ENCODE measurements around the gene MRPL11.
"Not testable (repeated sequence)": the region's sequence is repeated elsewhere in the genome, so short reads cannot be mapped to it uniquely, and the experiment has no call there.

The MRPL11 gene

DNA sequence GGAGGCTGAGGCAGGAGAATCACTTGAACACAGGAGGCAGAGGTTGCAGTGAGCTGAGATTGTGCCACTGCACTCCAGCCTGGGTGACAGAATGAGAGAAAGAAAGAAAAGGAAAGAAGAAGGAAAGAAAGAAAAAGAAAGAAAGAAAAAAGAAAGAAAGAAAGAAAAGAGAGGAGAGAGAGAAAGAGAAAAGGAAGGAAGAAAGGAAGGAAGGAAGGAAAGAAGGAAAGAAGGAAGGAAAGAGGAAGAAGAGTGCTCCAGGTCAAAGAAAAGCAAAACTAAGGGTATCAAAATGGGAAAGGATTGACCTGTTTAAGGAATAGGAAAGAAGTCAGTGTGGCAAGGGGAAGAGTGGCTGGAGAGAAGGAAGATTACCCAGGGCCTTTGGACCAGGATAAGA lies 7.4 kb downstream of the MRPL11 start:
- not testable (repeated sequence) for DNase-seq (ENCODE audit: low read depth)

- DNase-seq (ENCODE audit: low read depth): no peak
Observed at GRCh38 chr11:66429983-66430602, 8.6 kb downstream of the MRPL11 start.

- no peak for DNase-seq (ENCODE audit: low read depth)
Observed at GRCh38 chr11:66428933-66429332, 9.7 kb downstream of the MRPL11 start.

DNA sequence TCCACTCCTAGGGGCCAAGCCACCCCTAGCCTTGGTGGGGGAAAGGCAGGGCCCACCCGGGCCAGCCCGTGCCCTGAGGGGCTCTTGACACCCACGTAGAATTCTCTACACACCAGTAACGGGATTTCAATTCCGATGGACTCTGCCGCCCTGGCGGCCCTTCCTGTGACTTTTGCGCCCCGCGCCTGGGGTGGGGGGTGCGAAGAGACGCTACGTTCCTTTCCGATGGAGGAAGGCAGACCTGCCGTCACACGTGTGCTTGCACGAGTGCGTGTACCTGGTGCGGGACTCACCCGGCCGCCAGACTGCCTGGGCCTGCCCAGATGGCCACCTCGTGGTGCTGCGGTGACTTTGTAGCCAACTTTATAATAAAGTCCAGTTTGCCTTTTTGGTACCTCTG lies 12.3 kb downstream of the MRPL11 start:
- no peak for DNase-seq (ENCODE audit: low read depth)

DNA sequence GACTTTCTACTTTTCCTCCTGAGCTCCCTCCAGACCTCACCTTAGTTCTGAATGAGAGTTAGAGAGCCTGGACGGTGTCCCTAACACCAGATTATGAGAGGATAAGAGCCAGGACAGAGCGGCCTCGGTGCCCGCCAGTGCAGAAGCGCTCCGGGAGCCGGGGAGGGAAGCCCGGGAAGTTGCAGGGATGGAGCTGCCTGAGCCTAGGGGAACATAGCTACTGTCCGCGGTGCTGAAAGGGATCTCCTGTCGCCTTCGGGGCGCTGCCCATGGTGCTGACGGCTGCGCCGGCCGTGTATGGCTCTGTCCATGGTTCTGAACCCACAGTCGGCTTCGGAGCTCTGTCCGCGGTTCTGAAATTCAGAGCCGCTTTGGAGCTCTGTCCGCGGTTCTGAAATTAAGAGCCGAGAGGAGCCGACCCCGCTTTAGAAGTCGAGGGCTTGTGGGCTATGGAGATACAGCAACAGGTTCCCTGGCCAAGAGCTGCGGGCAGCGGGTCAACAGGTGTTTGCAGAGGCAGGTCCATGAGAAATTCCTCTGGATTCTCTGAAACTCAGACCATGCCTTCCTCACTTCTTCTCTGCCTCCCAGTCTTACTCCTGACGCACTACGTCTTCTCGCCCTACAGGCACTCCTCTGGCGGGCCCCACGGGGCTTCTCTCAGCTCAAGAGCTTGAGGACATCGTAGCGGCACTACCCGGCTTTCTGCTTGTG lies 17.0 kb downstream of the MRPL11 start:
- peak; percentile 73 for DNase-seq (ENCODE audit: low read depth)

- DNase-seq (ENCODE audit: low read depth): no peak
Observed at GRCh38 chr11:66420671-66421476, 17.8 kb downstream of the MRPL11 start, which contains the start of gene NPAS4. Gene NPAS4 (plus strand): TSS chr11:66421035. CDS start chr11:66421180, 145 bp downstream.

- no peak for DNase-seq (ENCODE audit: low read depth)
Observed at GRCh38 chr11:66419825-66420224, 18.8 kb downstream of the MRPL11 start.

DNA sequence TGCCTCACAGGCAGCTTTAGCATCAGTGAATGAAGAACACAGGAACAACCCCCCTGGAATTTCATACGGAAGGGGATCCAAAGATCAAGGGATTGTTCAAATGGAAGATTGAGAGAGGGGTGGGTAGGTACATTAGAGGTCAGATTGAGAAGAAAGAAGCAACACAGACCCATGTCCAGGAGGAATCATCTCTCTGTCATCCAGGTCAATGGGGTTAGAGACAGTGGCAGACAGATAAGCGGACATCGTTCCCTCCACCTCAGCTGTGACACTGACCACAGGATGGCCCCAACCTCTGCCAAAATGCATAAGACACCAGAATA lies 19.7 kb downstream of the MRPL11 start:
- DNase-seq (ENCODE audit: low read depth): no peak

- peak; percentile 91 for DNase-seq (ENCODE audit: low read depth)
Observed at GRCh38 chr11:66418168-66418985, 20.3 kb downstream of the MRPL11 start.

DNA sequence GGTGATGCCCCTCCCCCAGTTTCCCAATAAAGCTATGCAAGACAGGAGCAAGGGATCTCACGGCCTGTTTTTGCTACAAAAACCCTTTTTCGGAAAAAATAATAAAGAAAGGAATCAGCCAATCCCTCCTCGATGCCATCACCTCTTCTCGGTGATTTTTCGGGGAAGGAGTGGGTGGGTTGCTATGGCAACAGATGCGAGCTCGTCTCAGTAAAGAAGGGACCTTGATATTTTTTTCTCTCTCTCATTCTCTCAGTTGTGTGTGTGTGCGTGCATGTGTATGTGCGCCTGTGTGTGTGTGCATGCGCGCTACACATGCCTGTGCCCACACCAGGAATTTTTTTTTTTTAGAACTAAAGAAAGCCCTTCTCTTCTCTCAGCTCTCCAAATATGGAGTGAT lies 21.6 kb downstream of the MRPL11 start:
- no peak for DNase-seq (ENCODE audit: low read depth)

DNA sequence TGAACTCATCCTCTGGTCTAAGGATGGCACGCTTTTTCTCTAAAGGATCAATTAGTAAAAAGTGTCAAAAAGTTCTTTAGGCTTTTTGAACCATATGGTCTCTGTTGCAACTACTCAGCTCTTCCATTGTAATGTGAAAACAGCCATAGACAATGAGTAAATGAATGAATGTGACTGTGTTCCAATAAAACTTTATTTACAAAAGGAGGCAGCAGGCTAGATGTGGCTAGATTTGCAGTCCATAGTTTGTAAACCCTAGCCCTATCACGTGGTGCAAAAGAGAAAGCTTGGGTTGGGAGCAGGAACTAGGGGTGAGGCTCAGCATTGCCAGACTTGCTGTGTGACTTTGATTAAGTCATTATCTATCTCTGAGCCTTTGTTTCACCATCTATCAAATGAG lies 23.2 kb downstream of the MRPL11 start:
- DNase-seq (ENCODE audit: low read depth): no peak

- no peak for DNase-seq (ENCODE audit: low read depth)
Observed at GRCh38 chr11:66414120-66414934, 24.3 kb downstream of the MRPL11 start.

GRCh38 chr11:66413167-66413566 lies 25.5 kb downstream of the MRPL11 start:
- DNase-seq (ENCODE audit: low read depth): no peak

DNA sequence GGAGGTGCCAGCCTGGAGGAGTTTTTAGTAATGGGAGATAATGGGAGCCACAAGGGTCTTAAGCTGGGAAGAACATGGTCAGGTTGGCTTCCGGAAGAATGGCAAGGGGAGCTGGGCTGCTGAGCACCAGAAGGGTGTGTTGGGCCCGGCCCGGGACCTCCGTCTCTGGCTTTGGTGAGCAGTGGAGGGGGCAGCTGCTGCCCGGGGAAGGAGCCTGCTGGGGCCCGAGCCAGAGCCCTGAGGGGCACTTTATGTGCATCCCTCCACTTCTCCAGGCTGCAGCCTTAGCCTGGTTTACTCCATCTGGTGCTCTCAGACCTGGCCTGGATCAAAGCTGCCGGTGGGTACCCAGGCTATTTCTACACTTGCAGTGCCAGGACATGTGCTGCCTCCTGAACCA lies 26.5 kb downstream of the MRPL11 start:
- no peak for DNase-seq (ENCODE audit: low read depth)

- DNase-seq (ENCODE audit: low read depth): no peak
Observed at GRCh38 chr11:66411323-66411722, 27.3 kb downstream of the MRPL11 start.

DNA sequence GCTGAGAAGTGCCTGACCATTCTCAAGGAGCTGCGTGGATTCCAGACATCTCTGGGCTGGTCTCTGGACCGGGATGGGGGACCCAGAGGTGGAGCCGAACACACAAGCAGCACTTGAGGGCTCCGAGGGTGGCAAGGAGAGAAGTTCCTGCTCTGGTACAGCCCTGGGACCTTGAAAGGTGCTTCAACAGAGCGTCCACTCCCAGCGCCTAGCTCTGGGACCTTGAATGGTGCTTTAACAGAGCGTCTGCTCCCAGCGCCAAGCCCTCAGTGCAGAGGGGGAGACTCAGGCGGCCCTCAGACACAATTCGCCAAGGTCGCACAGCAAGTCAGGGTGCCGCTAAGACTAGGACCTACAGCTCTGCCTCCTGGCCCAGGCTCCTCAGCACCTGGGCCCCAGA lies 28.5 kb downstream of the MRPL11 start:
- no peak for DNase-seq (ENCODE audit: low read depth)

DNA sequence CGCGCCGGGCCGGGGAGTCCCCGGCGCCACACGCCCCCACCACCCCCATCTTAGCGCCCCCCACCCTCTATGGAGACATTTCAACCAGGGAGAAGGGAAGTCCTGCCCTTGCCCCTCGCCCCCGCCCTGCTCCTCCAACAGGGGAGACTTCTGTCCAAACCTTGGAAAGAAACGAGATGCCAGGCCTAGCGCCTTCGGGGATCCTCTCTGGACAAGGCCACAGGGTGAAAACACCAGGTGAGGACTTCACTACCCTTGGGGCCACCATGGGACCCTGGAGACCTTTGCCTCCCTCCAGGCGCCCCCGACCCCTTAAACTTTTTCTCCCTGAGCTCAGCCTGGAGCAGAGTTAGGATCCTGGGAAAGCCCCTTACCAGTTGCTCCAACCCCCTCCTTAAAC lies 29.4 kb downstream of the MRPL11 start:
- DNase-seq (ENCODE audit: low read depth): no peak

- DNase-seq (ENCODE audit: low read depth): peak; percentile 79
Observed at GRCh38 chr11:66408488-66409214, 30.0 kb downstream of the MRPL11 start.

DNA sequence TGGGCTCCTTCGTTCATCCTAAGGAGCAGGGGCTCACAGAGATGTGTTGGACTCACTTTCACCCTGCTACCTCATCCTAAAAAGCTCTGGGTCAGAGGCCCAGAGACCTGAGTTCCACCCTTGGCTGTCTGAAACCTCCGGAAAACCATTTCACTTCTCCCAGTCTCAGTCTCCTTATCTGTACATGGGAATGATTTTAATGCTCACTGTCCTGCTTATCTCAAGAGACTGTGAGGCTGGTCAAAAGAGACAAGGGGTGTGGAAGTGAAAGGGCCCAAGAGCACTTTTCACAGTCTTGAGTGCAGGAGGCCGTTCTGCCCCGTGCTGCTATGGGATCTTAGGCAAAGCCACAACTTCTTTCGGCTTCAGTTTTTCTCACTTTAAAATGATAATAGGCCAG lies 31.0 kb downstream of the MRPL11 start:
- no peak for DNase-seq (ENCODE audit: low read depth)

DNA sequence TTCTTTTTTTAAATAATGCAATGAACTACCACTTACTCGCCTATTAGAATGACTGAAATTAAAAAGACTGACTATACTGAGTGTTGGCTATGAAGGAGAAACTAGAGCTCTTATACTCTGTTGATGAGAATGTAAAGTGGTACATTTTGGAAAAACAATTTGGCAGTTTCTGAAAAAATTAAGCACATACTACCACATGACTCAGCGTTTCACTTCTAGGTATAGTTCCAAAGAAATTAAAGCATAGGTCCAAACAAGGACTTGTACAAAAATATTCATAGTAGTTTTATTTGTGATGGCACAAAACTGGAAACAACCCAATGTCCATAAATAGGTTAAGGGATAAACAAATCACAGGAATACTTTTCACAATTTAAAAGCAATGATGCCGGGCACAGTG lies 44.7 kb downstream of the MRPL11 start:
- DNase-seq (ENCODE audit: low read depth): no peak

GRCh38 chr11:66391322-66391721 lies 47.3 kb downstream of the MRPL11 start:
- DNase-seq (ENCODE audit: low read depth): no peak

All from GM04504 (cell line).